Measurements from ENCODE around the gene CTSA.
A peak's percentile ranks its signal among the peaks of the same experiment; 100 is the strongest.
"Not testable (repeated sequence)": the region's sequence is repeated elsewhere in the genome, so short reads cannot be mapped to it uniquely, and the experiment has no call there.

The CTSA gene

GRCh38 chr20:45899046-45899835, 8.1 kb downstream of the CTSA start:
- Mint-ChIP-seq H3K4me1 (peaks cover under 1% of the 10 kb centered on the region), H3K27ac (peak overlapping the region; percentile 44), H3K9me3 (no peaks in the 10 kb centered on the region), H3K4me3 (no peak overlapping the region), H3K36me3 (peaks cover 52% of the 10 kb centered on the region)
- ATAC-seq, result peak; percentile 32
- DNase-seq (ENCODE audit: low spot score in 2 of 2), result no peak

GRCh38 chr20:45901332-45901731, 10.2 kb downstream of the CTSA start:
- H3K36me3 Mint-ChIP-seq, result peaks cover 31% of the 10 kb centered on the region
- not testable (repeated sequence) for ATAC-seq; H3K27ac Mint-ChIP-seq; H3K4me3 Mint-ChIP-seq; H3K4me1 Mint-ChIP-seq; H3K9me3 Mint-ChIP-seq; DNase-seq (ENCODE audit: low spot score in 2 of 2)

GRCh38 chr20:45902199-45902701, 11.1 kb downstream of the CTSA start:
- Mint-ChIP-seq H3K9me3 (no peaks in the 10 kb centered on the region), H3K36me3 (peaks cover 21% of the 10 kb centered on the region), H3K4me3 (no peak overlapping the region), H3K27ac (no peak overlapping the region), H3K4me1 (no peaks in the 10 kb centered on the region)
- no peak for ATAC-seq
- DNase-seq (ENCODE audit: low spot score in 2 of 2), result no peak

GRCh38 chr20:45904583-45905504, 13.7 kb downstream of the CTSA start:
- Mint-ChIP-seq H3K4me3 (no peak overlapping the region), H3K4me1 (no peaks in the 10 kb centered on the region), H3K27ac (peak overlapping the region; percentile 45), H3K9me3 (no peaks in the 10 kb centered on the region), H3K36me3 (peaks cover 5% of the 10 kb centered on the region)
- ATAC-seq (peak; percentile 9), DNase-seq (ENCODE audit: low spot score in 2 of 2) (no peak)

GRCh38 chr20:45905505-45906079, 14.5 kb downstream of the CTSA start:
- Mint-ChIP-seq H3K9me3 (peaks cover under 1% of the 10 kb centered on the region), H3K36me3 (peaks cover 5% of the 10 kb centered on the region), H3K4me1 (peaks cover 4% of the 10 kb centered on the region), H3K4me3 (no peak overlapping the region), H3K27ac (no peak overlapping the region)
- ATAC-seq (no peak), DNase-seq (ENCODE audit: low spot score in 2 of 2) (no peak)

- ATAC-seq (no peak), DNase-seq (ENCODE audit: low spot score in 2 of 2) (no peak)
- H3K27ac Mint-ChIP-seq, result no peak overlapping the region
- H3K36me3 Mint-ChIP-seq, result peaks cover 5% of the 10 kb centered on the region
- H3K4me1 Mint-ChIP-seq, result peaks cover 17% of the 10 kb centered on the region
- H3K9me3 Mint-ChIP-seq, result peaks cover 3% of the 10 kb centered on the region
- no peak overlapping the region for H3K4me3 Mint-ChIP-seq
Measured at GRCh38 chr20:45907219-45907948, 16.2 kb downstream of the CTSA start.

- no peak for DNase-seq (ENCODE audit: low spot score in 2 of 2)
- H3K4me3 Mint-ChIP-seq, result no peak overlapping the region
- peaks cover 4% of the 10 kb centered on the region for H3K36me3 Mint-ChIP-seq
- peaks cover 3% of the 10 kb centered on the region for H3K9me3 Mint-ChIP-seq
- peaks cover 17% of the 10 kb centered on the region for H3K4me1 Mint-ChIP-seq
- no peak overlapping the region for H3K27ac Mint-ChIP-seq
- ATAC-seq, result no peak
Measured at GRCh38 chr20:45908084-45908483, 16.9 kb downstream of the CTSA start.

GRCh38 chr20:45909336-45909808, 18.2 kb downstream of the CTSA start:
- H3K4me3 Mint-ChIP-seq, result no peak overlapping the region
- H3K9me3 Mint-ChIP-seq, result peaks cover 3% of the 10 kb centered on the region
- no peak for DNase-seq (ENCODE audit: low spot score in 2 of 2)
- no peaks in the 10 kb centered on the region for H3K36me3 Mint-ChIP-seq
- peaks cover 17% of the 10 kb centered on the region for H3K4me1 Mint-ChIP-seq
- ATAC-seq, result no peak
- no peak overlapping the region for H3K27ac Mint-ChIP-seq

GRCh38 chr20:45909817-45910669, 18.9 kb downstream of the CTSA start:
- H3K4me3 Mint-ChIP-seq, result peak overlapping the region; percentile 62
- peaks cover 3% of the 10 kb centered on the region for H3K9me3 Mint-ChIP-seq
- H3K27ac Mint-ChIP-seq, result peak overlapping the region; percentile 80
- no peaks in the 10 kb centered on the region for H3K36me3 Mint-ChIP-seq
- peaks cover 17% of the 10 kb centered on the region for H3K4me1 Mint-ChIP-seq
- ATAC-seq (no peak), DNase-seq (ENCODE audit: low spot score in 2 of 2) (no peak)

- peak; percentile 95 to 98 for DNase-seq (ENCODE audit: low spot score in 2 of 2)
Measured at GRCh38 chr20:45910670-45911485, 19.7 kb downstream of the CTSA start.

GRCh38 chr20:45911486-45912343, 20.6 kb downstream of the CTSA start, which contains the start of gene PLTP:
Gene PLTP (minus strand): TSS chr20:45912155. CDS start chr20:45911452, 703 bp downstream.
- Mint-ChIP-seq H3K4me3 (peak within 1 kb of the TSS; percentile 62), H3K27ac (peak within 1 kb of the TSS; percentile 80), H3K36me3 (no peaks in the 10 kb centered on the region), H3K4me1 (peaks cover 17% of the 10 kb centered on the region), H3K9me3 (peaks cover 3% of the 10 kb centered on the region)
- no peak for ATAC-seq
- DNase-seq (ENCODE audit: low spot score in 2 of 2), result no peak

More at GRCh38 chr20:45910670-45911485, 19.7 kb downstream of the CTSA start:
- peak overlapping the region; percentile 80 for H3K27ac Mint-ChIP-seq
- peaks cover 3% of the 10 kb centered on the region for H3K9me3 Mint-ChIP-seq
- ATAC-seq, result peak; percentile 96
- H3K36me3 Mint-ChIP-seq, result no peaks in the 10 kb centered on the region
- H3K4me1 Mint-ChIP-seq, result peaks cover 17% of the 10 kb centered on the region
- peak overlapping the region; percentile 62 for H3K4me3 Mint-ChIP-seq

GRCh38 chr20:45912344-45912682, 21.2 kb downstream of the CTSA start:
- Mint-ChIP-seq H3K4me3 (peak overlapping the region; percentile 62), H3K4me1 (peaks cover 17% of the 10 kb centered on the region), H3K27ac (no peak overlapping the region), H3K9me3 (peaks cover 3% of the 10 kb centered on the region), H3K36me3 (no peaks in the 10 kb centered on the region)
- ATAC-seq, result no peak
- DNase-seq (ENCODE audit: low spot score in 2 of 2), result no peak
